Activated T-cell treated with anti-CD3 and anti-CD28 coated beads for 1 hour (primary cell): Measurements from ENCODE around the gene DNAJB12.
A peak's percentile ranks its signal among the peaks of the same experiment; 100 is the strongest.
"Not testable (repeated sequence)": the region's sequence is repeated elsewhere in the genome, so short reads cannot be mapped to it uniquely, and the experiment has no call there.

ENCODE experiments used
- DNase-seq: peaks from one replicate; pipeline ENCODE4 v3.0.0-alpha.2; 2020; ENCODE audit warnings: low read depth

The DNAJB12 gene

GRCh38 chr10:72353028-72353964 is 1.4 kb downstream of the DNAJB12 start:
- DNase-seq: no peak

- no peak for DNase-seq
Measured at GRCh38 chr10:72351479-72351878, 3.2 kb downstream of the DNAJB12 start.

DNA sequence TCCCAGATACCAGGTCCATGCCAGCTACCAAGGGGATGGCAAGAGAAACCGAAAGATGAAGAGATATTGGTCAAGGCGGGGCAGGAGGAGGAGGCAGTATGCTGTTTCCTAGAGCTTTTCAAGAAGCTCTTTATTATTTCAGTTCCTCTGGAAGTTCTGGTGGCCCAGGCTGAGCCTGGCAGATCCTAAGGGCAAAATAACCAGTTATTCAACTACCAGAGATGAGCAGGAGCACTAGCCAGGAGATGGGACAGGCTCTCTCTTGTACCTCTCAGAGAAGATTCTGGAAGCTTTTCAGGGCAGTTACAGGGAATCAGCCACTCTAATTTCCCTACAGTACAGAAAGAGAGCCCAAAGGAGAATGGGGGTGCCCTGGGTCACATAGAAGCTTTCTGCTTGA is 5.3 kb downstream of the DNAJB12 start:
- DNase-seq: no peak

DNA sequence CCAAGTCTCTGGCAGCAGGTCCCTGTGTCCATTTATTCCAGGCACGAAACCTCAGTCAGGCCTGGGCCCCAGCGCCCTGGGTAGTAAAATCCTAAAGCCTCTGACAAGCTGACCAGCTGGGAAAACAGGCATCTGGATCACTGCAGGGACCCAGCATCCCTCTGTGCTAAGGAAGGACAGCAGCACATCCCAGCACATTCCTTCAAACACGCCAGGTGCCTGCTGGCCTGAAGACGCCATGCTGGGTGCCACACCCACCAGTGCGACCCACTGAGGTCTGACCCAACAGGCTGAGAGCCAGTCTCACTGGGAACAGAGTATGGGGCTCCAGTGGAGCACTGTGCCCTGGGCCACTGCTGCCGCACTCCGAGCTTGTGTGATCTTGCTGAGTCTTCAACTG is 6.4 kb downstream of the DNAJB12 start:
- no peak for DNase-seq

GRCh38 chr10:72346117-72346516 is 8.6 kb downstream of the DNAJB12 start:
- not testable (repeated sequence) for DNase-seq

GRCh38 chr10:72344932-72345331 is 9.8 kb downstream of the DNAJB12 start:
- DNase-seq: no peak

GRCh38 chr10:72342911-72343310 is 11.8 kb downstream of the DNAJB12 start:
- DNase-seq: no peak

GRCh38 chr10:72340510-72341261 is 14.0 kb downstream of the DNAJB12 start:
- DNase-seq: peak; percentile 68

DNA sequence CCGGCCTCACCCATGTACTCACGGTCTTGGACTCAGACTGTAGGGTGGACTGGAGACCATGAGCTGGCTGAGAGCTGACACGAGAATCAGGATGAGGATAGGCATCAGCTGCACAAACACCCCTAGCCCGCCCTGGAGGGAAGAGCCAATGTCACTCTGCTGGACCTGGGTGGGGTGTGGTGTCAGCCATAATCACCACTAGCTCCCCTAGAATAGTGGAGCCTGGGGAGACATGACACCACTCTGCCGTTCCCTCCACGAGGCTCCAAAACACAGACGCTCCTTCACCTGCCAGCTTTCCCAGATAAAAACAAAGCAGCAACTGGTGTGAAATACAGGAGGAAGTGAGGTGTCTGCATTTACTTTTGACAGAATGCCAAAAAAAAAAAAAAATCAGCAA is 16.5 kb downstream of the DNAJB12 start:
- no peak for DNase-seq

DNA sequence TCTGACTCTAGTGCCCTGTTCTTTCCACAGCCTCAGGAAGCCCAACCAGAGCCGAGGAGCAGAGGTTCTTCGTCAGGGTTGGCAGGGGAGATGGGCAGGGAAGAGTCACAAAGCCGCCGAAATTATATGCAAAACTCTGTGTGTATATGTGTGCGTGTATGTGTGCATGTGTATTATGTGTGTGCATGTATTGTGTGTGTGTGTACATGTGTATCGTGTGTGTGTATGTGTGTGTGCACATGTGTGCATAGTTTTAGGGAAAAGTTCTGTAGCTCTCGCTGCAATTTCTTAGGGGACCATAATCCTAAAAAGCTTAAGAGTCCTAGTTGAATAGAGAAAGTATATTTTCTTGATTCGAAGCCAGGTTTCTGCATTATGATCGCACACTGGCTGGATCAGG is 17.0 kb downstream of the DNAJB12 start:
- DNase-seq: no peak

DNA sequence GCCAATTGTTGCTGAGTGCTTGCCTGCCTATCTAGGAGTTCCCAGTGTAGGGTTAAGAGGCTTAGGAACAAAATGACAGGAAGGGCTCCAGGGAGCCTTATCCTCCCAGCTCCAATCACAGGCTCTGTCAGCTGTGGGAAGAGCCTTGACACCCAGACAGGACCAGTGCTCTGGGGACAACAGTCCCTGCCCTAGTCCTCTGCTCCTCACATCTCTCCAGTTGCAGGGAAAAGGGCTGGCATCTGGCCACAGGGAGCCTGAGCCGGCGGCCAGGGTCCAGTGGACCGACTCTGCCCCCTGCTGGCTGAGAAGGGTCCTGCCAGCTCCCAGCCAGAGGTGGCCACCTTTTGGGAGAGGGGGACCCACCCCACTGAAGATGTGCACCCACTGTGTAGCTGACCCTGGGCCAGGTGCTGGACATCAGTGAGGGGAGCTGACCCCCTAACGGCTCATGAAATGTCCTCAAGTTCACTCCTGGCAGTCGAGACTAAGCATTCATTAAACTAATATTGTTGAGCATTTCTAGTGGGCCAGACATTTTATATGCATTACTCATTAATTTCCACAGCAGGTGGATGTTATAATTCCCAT is 17.6 kb downstream of the DNAJB12 start:
- peak; percentile 62 for DNase-seq

- DNase-seq: no peak
Measured at GRCh38 chr10:72336259-72337038, 18.3 kb downstream of the DNAJB12 start.

DNA sequence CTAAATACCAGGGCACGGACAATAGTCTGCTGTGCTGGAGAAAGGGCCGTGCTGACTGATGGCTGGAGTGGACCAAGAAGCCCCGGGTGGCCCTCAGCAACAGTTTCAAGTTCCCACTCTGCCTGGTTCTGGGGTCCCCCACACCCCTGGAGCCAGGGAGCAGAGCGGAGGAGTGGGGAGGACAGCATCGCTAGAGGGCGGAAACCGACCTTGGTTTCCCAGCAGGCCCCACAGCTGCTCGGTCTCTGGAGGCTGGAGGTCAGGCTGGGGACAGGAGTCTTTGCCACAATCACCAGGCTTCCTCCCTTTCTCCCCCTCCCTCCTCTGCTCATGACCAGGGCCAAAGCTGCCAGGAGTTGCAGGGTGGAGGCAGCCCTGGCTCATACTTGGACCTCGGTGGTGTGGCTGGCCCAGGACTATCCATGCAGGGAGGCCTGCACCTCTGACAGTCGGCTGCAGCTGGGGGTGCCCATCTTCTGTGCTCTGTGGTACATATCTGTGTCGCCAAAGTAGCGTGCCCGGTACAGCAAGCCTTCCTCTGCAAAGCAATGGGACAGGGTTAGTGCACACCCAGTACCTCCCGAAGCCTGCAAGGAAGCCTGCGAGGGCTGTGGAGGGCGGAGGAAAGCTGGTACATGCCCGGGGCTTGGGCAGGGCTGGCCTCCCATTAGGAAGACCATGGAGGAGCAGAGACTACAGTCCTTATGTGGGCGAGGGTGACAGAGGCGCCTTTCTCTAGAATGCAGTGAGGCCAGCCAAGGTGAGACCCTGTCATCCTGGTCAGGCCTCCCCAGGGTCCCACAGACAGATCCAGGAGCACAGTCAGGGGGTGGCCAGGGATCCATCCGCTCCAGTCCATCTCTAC is 19.1 kb downstream of the DNAJB12 start:
- no peak for DNase-seq

GRCh38 chr10:72334825-72335393 is 19.8 kb downstream of the DNAJB12 start:
- DNase-seq: peak; percentile 60

DNA sequence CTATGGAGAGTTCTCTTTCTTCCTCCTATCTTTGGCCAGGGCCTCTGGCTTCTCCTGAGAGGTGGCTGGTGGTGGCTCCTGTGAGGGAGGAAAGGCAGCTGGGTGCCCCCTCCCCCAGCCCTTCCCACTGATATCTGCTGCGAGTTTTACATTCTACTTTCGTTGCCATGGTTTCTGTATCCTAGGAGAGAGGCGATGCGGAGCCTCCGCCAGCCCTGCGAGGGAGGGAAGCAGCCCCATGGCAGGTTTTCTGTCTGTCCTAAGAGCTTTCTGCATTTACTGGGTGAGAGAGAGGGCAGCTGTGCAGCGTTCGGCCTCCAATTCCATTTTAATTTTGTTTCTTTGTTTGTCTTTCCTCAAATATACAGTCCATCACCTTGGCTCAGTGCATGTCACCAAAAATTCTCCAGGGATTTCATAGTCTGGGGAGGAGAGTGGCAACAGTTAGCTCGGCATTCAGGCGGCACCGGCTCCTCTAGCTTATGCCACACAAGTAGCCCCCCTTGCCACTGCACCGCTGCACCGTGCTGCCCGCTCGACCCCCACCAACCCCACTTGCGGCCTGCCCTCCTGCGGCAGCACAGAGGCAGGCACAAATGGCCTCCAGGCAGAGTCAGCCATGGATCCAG is 20.4 kb downstream of the DNAJB12 start:
- DNase-seq: no peak

- DNase-seq: no peak
Measured at GRCh38 chr10:72333112-72334015, 21.4 kb downstream of the DNAJB12 start.

DNA sequence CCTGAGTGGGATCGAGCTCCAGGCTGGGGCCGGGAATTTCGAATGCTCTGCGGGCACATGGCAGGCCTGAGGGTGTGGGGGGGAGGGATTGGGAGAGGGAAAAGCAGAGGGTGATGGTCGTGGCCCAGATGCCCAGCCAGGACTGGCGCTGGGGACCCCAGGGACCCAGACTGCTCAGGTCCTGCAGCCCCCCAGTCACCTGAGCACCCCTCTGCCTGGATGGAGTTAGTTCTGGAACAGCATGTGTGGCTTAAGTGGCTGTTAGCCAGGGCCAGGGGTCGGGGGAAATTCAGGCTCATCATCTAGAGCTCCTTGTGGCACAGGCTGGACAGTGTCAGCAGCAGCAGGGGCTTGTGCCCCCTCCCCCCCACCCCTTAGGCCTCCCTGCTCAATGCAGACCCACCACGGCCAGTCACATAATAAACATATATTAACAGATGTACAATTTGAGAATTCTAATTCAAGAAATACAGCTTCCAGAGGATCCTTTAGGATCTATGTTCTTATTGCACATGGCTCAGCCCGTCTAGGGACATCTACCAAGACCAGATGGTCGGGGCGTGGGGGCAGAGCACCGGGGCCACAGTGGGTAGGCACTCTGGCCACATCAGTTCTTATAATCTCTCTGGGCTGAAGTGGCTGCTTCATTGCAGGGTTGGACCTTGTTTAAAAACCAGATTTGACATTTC is 22.2 kb downstream of the DNAJB12 start:
- no peak for DNase-seq
